ENCODE results near the gene HLA-B.

Gene HLA-B

DNA sequence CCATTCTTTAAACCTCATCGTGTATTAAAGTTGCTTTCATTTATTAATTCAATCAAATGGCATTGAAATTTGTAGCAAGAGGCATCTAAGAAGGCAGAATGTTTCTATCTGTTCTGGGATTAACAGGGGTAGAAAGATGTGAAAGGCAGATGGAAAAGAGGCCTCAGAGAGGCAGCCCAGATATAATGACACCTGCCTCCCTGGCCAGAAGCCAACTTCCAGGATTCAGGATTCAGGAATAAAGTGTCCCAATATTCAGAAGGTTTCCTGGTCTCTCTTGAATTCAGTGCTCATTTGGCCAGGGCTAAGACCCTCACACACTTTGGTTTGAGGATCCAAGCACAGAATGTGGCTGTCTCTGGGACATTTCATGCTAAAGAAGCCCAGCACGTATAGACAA is 39.9 kb downstream of the HLA-B start:
- Histone ChIP-seq H3K27me3 (ENCODE audit: control insufficient read depth, insufficient read depth, low read length) (no peaks in the 10 kb centered on the region), H3K4me3 (ENCODE audit: low read length) (no peak overlapping the region), H3K36me3 (ENCODE audit: control insufficient read depth, low read depth, low read length) (no peaks in the 10 kb centered on the region)

DNA sequence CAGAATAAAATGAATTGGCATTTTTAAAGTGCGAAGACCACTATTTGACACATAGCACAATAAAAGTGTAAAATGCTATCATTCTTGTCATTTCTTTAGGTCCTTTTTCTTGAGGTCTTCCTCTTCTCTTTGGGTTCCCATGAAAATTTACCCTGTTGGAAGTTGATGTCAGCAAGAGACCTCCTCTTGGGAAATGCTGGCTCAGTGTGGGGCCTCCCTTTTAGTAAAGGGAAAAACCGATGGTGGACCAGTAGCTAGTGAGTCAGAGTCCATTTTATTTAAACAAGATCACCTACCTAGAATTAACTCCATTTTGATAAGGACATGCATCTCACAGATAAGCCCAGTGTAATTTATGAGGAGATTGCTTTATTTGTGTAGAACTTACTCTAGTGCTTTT is 47.3 kb downstream of the HLA-B start:
- H3K4me3 ChIP-seq (ENCODE audit: low read length), result no peak overlapping the region
- H3K36me3 ChIP-seq (ENCODE audit: control insufficient read depth, low read depth, low read length), result no peaks in the 10 kb centered on the region
- no peaks in the 10 kb centered on the region for H3K9me3 ChIP-seq (ENCODE audit: control insufficient read depth, low read depth, low read length)
- no peaks in the 10 kb centered on the region for H3K27me3 ChIP-seq (ENCODE audit: control insufficient read depth, insufficient read depth, low read length)
- H3K27ac ChIP-seq (ENCODE audit: low read length), result no peak overlapping the region
- no peaks in the 10 kb centered on the region for H3K4me1 ChIP-seq (ENCODE audit: control insufficient read depth, low read depth, low read length)
- H3K9ac ChIP-seq (ENCODE audit: low read length), result no peak overlapping the region

More for the DNA sequence above, 39.9 kb downstream of the HLA-B start:
- no peak overlapping the region for H3K27ac ChIP-seq (ENCODE audit: low read length)
- no peaks in the 10 kb centered on the region for H3K4me1 ChIP-seq (ENCODE audit: control insufficient read depth, low read depth, low read length)
- H3K9ac ChIP-seq (ENCODE audit: low read length), result no peak overlapping the region
- H3K9me3 ChIP-seq (ENCODE audit: control insufficient read depth, low read depth, low read length), result no peaks in the 10 kb centered on the region

DNA sequence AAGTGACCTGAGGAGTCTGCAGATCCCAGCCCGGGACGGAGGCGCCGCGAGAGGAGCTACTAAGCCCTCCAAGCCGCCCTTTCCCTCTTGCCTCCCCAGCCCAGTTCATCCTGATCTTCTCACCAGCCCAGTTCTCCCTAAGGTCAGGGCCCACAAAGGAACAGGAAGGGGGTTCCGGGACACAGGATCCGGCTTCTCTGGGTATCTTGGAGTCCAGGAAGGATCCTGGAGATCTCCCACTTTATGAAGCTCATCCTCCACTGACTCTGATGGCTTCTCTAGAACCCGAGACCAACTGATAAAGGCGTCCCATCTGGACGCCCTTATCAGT is 48.2 kb downstream of the HLA-B start:
- Histone ChIP-seq H3K27me3 (ENCODE audit: control insufficient read depth, insufficient read depth, low read length) (no peaks in the 10 kb centered on the region), H3K4me3 (ENCODE audit: low read length) (no peak overlapping the region), H3K36me3 (ENCODE audit: control insufficient read depth, low read depth, low read length) (no peaks in the 10 kb centered on the region), H3K4me1 (ENCODE audit: control insufficient read depth, low read depth, low read length) (no peaks in the 10 kb centered on the region), H3K27ac (ENCODE audit: low read length) (no peak overlapping the region), H3K9ac (ENCODE audit: low read length) (no peak overlapping the region), H3K9me3 (ENCODE audit: control insufficient read depth, low read depth, low read length) (no peaks in the 10 kb centered on the region)

DNA sequence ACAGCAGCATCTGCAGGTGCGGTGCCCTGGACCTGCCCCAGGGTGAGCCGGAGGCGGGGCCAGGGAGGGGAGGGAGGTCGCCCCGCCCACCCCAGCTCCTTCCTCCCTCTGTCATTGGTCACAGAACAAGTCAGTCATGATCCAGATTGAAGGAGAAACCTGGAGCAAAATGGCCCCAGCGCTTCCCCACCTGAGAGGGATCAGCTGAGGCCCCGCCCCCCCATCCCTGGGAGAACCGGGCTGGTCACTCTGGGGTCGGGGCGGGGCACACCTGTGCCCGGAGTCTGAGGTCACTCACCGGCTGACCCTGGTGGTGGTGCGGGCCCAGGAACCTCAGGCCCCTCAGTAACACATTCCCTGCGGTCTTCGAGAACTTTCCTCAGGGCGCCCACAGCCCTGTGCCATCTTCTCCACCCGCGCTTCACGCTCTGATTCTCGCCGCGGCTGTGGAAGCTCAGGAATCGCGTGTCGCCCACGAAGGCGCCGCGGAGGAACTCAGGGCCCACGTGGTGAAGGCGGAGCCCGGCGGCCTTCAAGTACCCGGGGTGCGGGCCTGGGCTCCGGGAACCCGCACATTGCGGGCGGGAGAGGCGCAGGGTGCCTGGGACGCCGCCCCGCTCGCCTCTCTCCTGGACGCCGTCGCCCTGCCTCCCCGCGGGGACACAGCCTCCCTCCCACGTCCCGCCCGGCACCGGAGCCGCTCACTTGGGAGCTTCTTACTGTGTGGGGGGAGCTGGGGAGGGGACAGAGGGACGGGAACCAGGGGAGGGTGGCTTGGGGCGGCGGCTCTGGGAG is 48.7 kb downstream of the HLA-B start:
- no peak overlapping the region for H3K27ac ChIP-seq (ENCODE audit: low read length)
- no peaks in the 10 kb centered on the region for H3K36me3 ChIP-seq (ENCODE audit: control insufficient read depth, low read depth, low read length)
- no peak overlapping the region for H3K4me3 ChIP-seq (ENCODE audit: low read length)
- no peaks in the 10 kb centered on the region for H3K27me3 ChIP-seq (ENCODE audit: control insufficient read depth, insufficient read depth, low read length)
- H3K4me1 ChIP-seq (ENCODE audit: control insufficient read depth, low read depth, low read length), result no peaks in the 10 kb centered on the region
- no peaks in the 10 kb centered on the region for H3K9me3 ChIP-seq (ENCODE audit: control insufficient read depth, low read depth, low read length)
- H3K9ac ChIP-seq (ENCODE audit: low read length), result no peak overlapping the region

DNA sequence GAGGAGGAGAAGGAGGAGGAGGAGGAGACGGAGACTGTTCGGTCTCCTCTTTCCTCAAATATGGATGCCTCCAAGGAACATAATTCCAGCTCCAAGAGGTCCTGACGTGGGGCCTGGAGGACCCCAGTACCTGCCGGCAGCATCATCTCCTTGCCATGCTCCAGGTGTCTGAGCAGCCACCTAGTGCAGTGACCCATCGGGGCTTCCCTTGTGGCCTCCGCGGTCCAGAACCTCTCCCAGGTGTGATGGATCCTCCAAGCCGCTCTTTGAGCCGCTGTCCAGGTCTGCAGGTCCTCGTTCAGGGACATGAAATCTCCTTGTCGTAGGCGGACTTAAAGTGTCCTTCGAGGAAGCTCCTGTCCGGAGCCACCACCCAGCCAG is 49.3 kb downstream of the HLA-B start:
- Histone ChIP-seq H3K27me3 (ENCODE audit: control insufficient read depth, insufficient read depth, low read length) (no peaks in the 10 kb centered on the region), H3K4me1 (ENCODE audit: control insufficient read depth, low read depth, low read length) (no peaks in the 10 kb centered on the region), H3K9me3 (ENCODE audit: control insufficient read depth, low read depth, low read length) (no peaks in the 10 kb centered on the region), H3K27ac (ENCODE audit: low read length) (no peak overlapping the region), H3K9ac (ENCODE audit: low read length) (no peak overlapping the region), H3K4me3 (ENCODE audit: low read length) (no peak overlapping the region), H3K36me3 (ENCODE audit: control insufficient read depth, low read depth, low read length) (no peaks in the 10 kb centered on the region)

DNA sequence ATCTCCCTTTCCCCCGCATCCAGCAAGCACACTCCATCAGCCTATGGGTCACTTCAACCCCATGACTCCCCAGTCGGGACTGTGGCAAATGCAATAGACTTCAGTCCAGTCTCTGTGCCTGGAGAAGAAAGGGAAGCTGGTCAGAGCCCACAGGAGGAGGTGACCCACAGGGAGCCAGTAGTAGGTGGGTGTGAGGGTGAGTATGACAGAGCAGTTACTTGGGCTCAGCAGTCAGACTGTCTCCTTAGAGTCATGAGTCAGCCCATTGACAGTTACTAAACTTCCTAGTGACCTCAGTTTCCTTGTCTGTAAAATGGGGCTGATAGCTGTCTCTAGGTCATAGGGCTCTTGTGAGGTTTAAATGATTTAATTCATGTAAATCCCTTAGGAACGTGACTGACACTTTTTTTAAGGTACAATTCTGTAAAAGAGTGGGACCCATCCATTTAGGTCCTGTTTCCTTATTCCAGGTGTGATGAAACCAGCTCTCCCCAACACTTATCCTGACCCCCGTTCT is 51.2 kb downstream of the HLA-B start:
- H3K36me3 ChIP-seq (ENCODE audit: control insufficient read depth, low read depth, low read length), result no peaks in the 10 kb centered on the region
- H3K27ac ChIP-seq (ENCODE audit: low read length), result no peak overlapping the region
- H3K9ac ChIP-seq (ENCODE audit: low read length), result no peak overlapping the region
- H3K4me3 ChIP-seq (ENCODE audit: low read length), result no peak overlapping the region
- no peaks in the 10 kb centered on the region for H3K9me3 ChIP-seq (ENCODE audit: control insufficient read depth, low read depth, low read length)
- H3K4me1 ChIP-seq (ENCODE audit: control insufficient read depth, low read depth, low read length), result no peaks in the 10 kb centered on the region
- H3K27me3 ChIP-seq (ENCODE audit: control insufficient read depth, insufficient read depth, low read length), result no peaks in the 10 kb centered on the region

DNA sequence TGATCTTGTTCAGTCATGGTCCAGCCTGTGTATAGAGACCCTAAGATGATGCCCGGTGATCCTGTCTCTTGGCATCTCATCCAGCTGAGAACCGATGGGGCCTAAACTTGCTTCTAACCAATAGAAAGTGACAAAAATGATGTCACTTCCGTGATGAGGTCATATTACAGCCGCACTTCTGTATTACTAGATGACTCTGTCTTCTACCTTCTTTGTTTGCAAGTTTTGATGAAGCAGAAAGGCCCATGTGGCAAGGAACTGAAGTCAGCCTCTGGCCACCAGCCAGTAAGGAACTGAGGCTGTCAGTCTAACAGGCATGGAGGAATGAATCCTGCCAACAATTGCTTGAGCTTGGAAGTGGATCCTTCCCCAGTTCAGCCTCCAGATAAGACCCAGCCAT is 52.3 kb downstream of the HLA-B start:
- no peak overlapping the region for H3K9ac ChIP-seq (ENCODE audit: low read length)
- no peaks in the 10 kb centered on the region for H3K36me3 ChIP-seq (ENCODE audit: control insufficient read depth, low read depth, low read length)
- H3K27me3 ChIP-seq (ENCODE audit: control insufficient read depth, insufficient read depth, low read length), result no peaks in the 10 kb centered on the region
- H3K27ac ChIP-seq (ENCODE audit: low read length), result no peak overlapping the region
- no peaks in the 10 kb centered on the region for H3K4me1 ChIP-seq (ENCODE audit: control insufficient read depth, low read depth, low read length)
- H3K4me3 ChIP-seq (ENCODE audit: low read length), result no peak overlapping the region
- no peaks in the 10 kb centered on the region for H3K9me3 ChIP-seq (ENCODE audit: control insufficient read depth, low read depth, low read length)

Measured in iPS-18a (cell line).